Neural cell (in vitro differentiated cells): ENCODE data around the gene DDX25. TPM values are rescaled to one million over a fixed set of nuclear protein-coding genes. Genes with fewer than 3 reads are reported as not detected.

Experiments used
- H2AFZ ChIP-seq: fragments of 200-600, 300-800 bp; sonication (generic), shearing (Covaris generic); 2 replicates; pipeline ENCODE4 v1.6.0; 2014; ENCODE audit warnings: low read depth, mild to moderate bottlenecking, antibody characterized with exemption, low read length, moderate library complexity
- H3F3A ChIP-seq: fragments of 200-600 bp; shearing (Covaris generic); 2 replicates; pipeline ENCODE4 v1.6.1; 2016; ENCODE audit warnings: mild to moderate bottlenecking, moderate library complexity, mixed read lengths, antibody characterized with exemption, low read length; ENCODE audit not compliant: insufficient read depth, poor library complexity, severe bottlenecking
- H3K27ac ChIP-seq: fragments of 200-600, 300-800 bp; sonication (generic), shearing (Covaris generic); 2 replicates; pipeline ENCODE4 v1.5.1; 2014; ENCODE audit warnings: mild to moderate bottlenecking, low read length, moderate library complexity
- H3K27me3 ChIP-seq: fragments of 300-800, 200-600 bp; sonication (generic), shearing (Covaris generic); 2 replicates; pipeline ENCODE4 v1.6.0; 2014; ENCODE audit warnings: mild to moderate bottlenecking, low read depth, low read length, moderate library complexity; ENCODE audit not compliant: insufficient read depth
- H3K36me3 ChIP-seq: fragments of 300-800, 200-600 bp; sonication (generic), shearing (Covaris generic); 2 replicates; pipeline ENCODE4 v1.5.1; 2014; ENCODE audit warnings: mild to moderate bottlenecking, antibody characterized with exemption, low read length, moderate library complexity; ENCODE audit not compliant: insufficient read depth
- H3K4me2 ChIP-seq: fragments of 300-800, 200-600 bp; sonication (generic), shearing (Covaris generic); 2 replicates; pipeline ENCODE4 v1.6.0; 2014; ENCODE audit warnings: mild to moderate bottlenecking, low read length
- H3K4me3 ChIP-seq: fragments of 300-800, 200-600 bp; sonication (generic), shearing (Covaris generic); 2 replicates; pipeline ENCODE4 v1.5.1; 2014; ENCODE audit warnings: mild to moderate bottlenecking, low read length, moderate library complexity
- H3K79me2 ChIP-seq: fragments of 200-600 bp; shearing (Covaris generic); replicated peaks from 2 replicates; pipeline ENCODE4 v1.6.0; 2014; ENCODE audit warnings: mild to moderate bottlenecking, low read length, moderate library complexity; ENCODE audit not compliant: insufficient read depth
- H3K9ac ChIP-seq: fragments of 300-800, 200-600 bp; sonication (generic), shearing (Covaris generic); 2 replicates; pipeline ENCODE4 v1.6.1; 2016; ENCODE audit warnings: mild to moderate bottlenecking, low read length, mixed read lengths
- H3K9me2 ChIP-seq: fragments of 200-600 bp; shearing (Covaris generic); 2 replicates; pipeline ENCODE4 v1.6.1; 2016; ENCODE audit warnings: mild to moderate bottlenecking, low read length, mixed read lengths; ENCODE audit not compliant: insufficient read depth
- H3K9me3 ChIP-seq: fragments of 200-600, 300-800 bp; sonication (generic), shearing (Covaris generic); 2 replicates; pipeline ENCODE4 v1.6.1; 2016; ENCODE audit warnings: mild to moderate bottlenecking, mixed run types, low read length, moderate library complexity, mixed read lengths
- H4K20me1 ChIP-seq: fragments of 200-600 bp; shearing (Covaris generic); 2 replicates; pipeline ENCODE4 v1.6.1; 2016; ENCODE audit warnings: mild to moderate bottlenecking, mixed run types; ENCODE audit not compliant: insufficient read depth
- EP300 ChIP-seq: fragments of 450-650 bp; conservative IDR thresholded peaks from 2 replicates; pipeline ENCODE4 v1.6.1; 2014; ENCODE audit warnings: antibody characterized with exemption, mild to moderate bottlenecking, moderate library complexity; ENCODE audit not compliant: poor library complexity, severe bottlenecking
- EZH2 ChIP-seq: fragments of 200-600, 300-800 bp; shearing (Covaris generic), sonication (generic); IDR thresholded peaks from 2 replicates; pipeline ENCODE4 v1.6.1; 2014; ENCODE audit warnings: antibody characterized with exemption, low read length, borderline replicate concordance, mild to moderate bottlenecking; ENCODE audit not compliant: insufficient read depth, poor library complexity, severe bottlenecking
- MXI1 ChIP-seq: fragments of 450-650 bp; conservative IDR thresholded peaks from 2 replicates; pipeline ENCODE4 v1.6.1; 2014; ENCODE audit warnings: antibody characterized with exemption, mild to moderate bottlenecking; ENCODE audit not compliant: poor library complexity, severe bottlenecking
- POLR2AphosphoS5 ChIP-seq: IDR thresholded peaks from 2 replicates; pipeline ENCODE4 v1.6.1; 2012
- RAD21 ChIP-seq: fragments of 450-650 bp; conservative IDR thresholded peaks from 2 replicates; pipeline ENCODE4 v1.6.1; 2014; ENCODE audit warnings: antibody characterized with exemption, mild to moderate bottlenecking, moderate library complexity
- SMC3 ChIP-seq: fragments of 450-650 bp; conservative IDR thresholded peaks from 2 replicates; pipeline ENCODE4 v1.6.1; 2014; ENCODE audit warnings: antibody characterized with exemption, mild to moderate bottlenecking, moderate library complexity; ENCODE audit not compliant: poor library complexity
- TAF1 ChIP-seq: IDR thresholded peaks from 2 replicates; pipeline ENCODE4 v1.6.1; 2012; ENCODE audit warnings: low read depth
- polyA plus RNA-seq: library from polyadenylated mRNA; depleted of rRNA; stranded (reverse); fragments of >200 nt; gene quantifications from 2 replicates; pipeline ENCODE4 v1.2.3, GENCODE V29; 2014
- TF ChIP-seq, protein P1 (sequence below): IDR thresholded peaks from 2 replicates; pipeline ENCODE4 v1.6.1; 2012; ENCODE audit warnings: borderline replicate concordance
- TF ChIP-seq, protein P2 (sequence below): fragments of 450-650 bp; IDR thresholded peaks from 2 replicates; pipeline ENCODE4 v1.5.1; 2014; ENCODE audit warnings: antibody characterized with exemption, mild to moderate bottlenecking, moderate library complexity; ENCODE audit not compliant: poor library complexity, severe bottlenecking

Gene DDX25
- polyA plus RNA-seq, 1 donor from 2014 or later, result 66.4 TPM

DNA sequence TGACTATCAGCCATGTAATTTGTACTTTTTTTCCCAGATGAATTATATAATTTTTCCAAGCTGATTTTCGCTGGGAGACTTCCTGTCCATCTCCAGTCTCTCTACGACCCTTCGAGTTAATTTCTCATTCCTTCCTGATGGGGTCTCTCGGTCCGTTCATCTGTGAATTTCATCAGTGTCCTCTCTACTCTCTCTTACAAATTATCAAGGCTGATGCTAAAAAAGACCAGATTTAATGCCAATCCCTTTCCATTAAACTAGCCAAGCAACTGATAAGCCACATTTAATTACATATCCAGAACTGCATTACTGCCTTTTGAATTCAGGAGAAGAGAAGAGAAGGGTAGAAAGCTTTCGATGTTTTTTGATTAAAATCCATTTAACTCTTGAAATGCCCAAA, 67.3 kb downstream of the DDX25 start:
- H3F3A ChIP-seq, result no peaks in the 10 kb centered on the region
- no peaks in the 10 kb centered on the region for H3K9me2 ChIP-seq
- peaks cover 7% of the 10 kb centered on the region for H3K36me3 ChIP-seq
- H3K4me3 ChIP-seq, result no peak overlapping the region
- TF ChIP-seq POLR2AphosphoS5 (no peak), RAD21 (no peak), EZH2 (no peak), SMC3 (no peak), TAF1 (no peak), MXI1 (no peak), EP300 (no peak)
- TF ChIP-seq, protein P1, sequence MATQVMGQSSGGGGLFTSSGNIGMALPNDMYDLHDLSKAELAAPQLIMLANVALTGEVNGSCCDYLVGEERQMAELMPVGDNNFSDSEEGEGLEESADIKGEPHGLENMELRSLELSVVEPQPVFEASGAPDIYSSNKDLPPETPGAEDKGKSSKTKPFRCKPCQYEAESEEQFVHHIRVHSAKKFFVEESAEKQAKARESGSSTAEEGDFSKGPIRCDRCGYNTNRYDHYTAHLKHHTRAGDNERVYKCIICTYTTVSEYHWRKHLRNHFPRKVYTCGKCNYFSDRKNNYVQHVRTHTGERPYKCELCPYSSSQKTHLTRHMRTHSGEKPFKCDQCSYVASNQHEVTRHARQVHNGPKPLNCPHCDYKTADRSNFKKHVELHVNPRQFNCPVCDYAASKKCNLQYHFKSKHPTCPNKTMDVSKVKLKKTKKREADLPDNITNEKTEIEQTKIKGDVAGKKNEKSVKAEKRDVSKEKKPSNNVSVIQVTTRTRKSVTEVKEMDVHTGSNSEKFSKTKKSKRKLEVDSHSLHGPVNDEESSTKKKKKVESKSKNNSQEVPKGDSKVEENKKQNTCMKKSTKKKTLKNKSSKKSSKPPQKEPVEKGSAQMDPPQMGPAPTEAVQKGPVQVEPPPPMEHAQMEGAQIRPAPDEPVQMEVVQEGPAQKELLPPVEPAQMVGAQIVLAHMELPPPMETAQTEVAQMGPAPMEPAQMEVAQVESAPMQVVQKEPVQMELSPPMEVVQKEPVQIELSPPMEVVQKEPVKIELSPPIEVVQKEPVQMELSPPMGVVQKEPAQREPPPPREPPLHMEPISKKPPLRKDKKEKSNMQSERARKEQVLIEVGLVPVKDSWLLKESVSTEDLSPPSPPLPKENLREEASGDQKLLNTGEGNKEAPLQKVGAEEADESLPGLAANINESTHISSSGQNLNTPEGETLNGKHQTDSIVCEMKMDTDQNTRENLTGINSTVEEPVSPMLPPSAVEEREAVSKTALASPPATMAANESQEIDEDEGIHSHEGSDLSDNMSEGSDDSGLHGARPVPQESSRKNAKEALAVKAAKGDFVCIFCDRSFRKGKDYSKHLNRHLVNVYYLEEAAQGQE, result no peak
- TF ChIP-seq, protein P2, sequence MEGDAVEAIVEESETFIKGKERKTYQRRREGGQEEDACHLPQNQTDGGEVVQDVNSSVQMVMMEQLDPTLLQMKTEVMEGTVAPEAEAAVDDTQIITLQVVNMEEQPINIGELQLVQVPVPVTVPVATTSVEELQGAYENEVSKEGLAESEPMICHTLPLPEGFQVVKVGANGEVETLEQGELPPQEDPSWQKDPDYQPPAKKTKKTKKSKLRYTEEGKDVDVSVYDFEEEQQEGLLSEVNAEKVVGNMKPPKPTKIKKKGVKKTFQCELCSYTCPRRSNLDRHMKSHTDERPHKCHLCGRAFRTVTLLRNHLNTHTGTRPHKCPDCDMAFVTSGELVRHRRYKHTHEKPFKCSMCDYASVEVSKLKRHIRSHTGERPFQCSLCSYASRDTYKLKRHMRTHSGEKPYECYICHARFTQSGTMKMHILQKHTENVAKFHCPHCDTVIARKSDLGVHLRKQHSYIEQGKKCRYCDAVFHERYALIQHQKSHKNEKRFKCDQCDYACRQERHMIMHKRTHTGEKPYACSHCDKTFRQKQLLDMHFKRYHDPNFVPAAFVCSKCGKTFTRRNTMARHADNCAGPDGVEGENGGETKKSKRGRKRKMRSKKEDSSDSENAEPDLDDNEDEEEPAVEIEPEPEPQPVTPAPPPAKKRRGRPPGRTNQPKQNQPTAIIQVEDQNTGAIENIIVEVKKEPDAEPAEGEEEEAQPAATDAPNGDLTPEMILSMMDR, result no peak
- no peak overlapping the region for H3K4me2 ChIP-seq
- no peaks in the 10 kb centered on the region for H4K20me1 ChIP-seq
- H3K79me2 ChIP-seq, result no peaks in the 10 kb centered on the region
- H2AFZ ChIP-seq, result no peak overlapping the region
- H3K9ac ChIP-seq, result no peak overlapping the region
- H3K27ac ChIP-seq, result no peak overlapping the region
- H3K27me3 ChIP-seq, result no peaks in the 10 kb centered on the region
- no peaks in the 10 kb centered on the region for H3K9me3 ChIP-seq

GRCh38 chr11:125974284-125974683, 70.0 kb downstream of the DDX25 start:
- no peak overlapping the region for H3K27ac ChIP-seq
- H3K4me2 ChIP-seq, result no peak overlapping the region
- TF ChIP-seq RAD21, result no peak
- TF ChIP-seq EZH2, result no peak
- TF ChIP-seq MXI1, result no peak
- TF ChIP-seq TAF1, result no peak
- no peak for TF ChIP-seq POLR2AphosphoS5
- no peaks in the 10 kb centered on the region for H3K79me2 ChIP-seq
- H3K9ac ChIP-seq, result no peak overlapping the region
- H3F3A ChIP-seq, result no peaks in the 10 kb centered on the region
- no peaks in the 10 kb centered on the region for H3K9me3 ChIP-seq
- no peaks in the 10 kb centered on the region for H3K9me2 ChIP-seq
- no peaks in the 10 kb centered on the region for H4K20me1 ChIP-seq
- no peaks in the 10 kb centered on the region for H3K27me3 ChIP-seq
- H3K4me3 ChIP-seq, result no peak overlapping the region
- H2AFZ ChIP-seq, result no peak overlapping the region
- peaks cover 13% of the 10 kb centered on the region for H3K36me3 ChIP-seq

- no peaks in the 10 kb centered on the region for H4K20me1 ChIP-seq
- H3K9me2 ChIP-seq, result no peaks in the 10 kb centered on the region
- H3K27ac ChIP-seq, result no peak overlapping the region
- H3K9ac ChIP-seq, result no peak overlapping the region
- H3F3A ChIP-seq, result no peaks in the 10 kb centered on the region
- no peak for TF ChIP-seq MXI1
- TF ChIP-seq POLR2AphosphoS5, result no peak
- TF ChIP-seq, protein P1, result no peak
- no peak for TF ChIP-seq EZH2
- no peak for TF ChIP-seq SMC3
- no peak for TF ChIP-seq TAF1
- TF ChIP-seq EP300, result no peak
- TF ChIP-seq, protein P2, result no peak
- no peak for TF ChIP-seq RAD21
- no peak overlapping the region for H3K4me3 ChIP-seq
- no peaks in the 10 kb centered on the region for H3K79me2 ChIP-seq
- H3K9me3 ChIP-seq, result no peaks in the 10 kb centered on the region
- H2AFZ ChIP-seq, result no peak overlapping the region
- no peak overlapping the region for H3K4me2 ChIP-seq
- H3K36me3 ChIP-seq, result peaks cover 13% of the 10 kb centered on the region
- H3K27me3 ChIP-seq, result no peaks in the 10 kb centered on the region
Observed at GRCh38 chr11:125975634-125976033, 71.3 kb downstream of the DDX25 start.
